Measurements from ENCODE around the gene LRRC8A. TPM values are rescaled to one million over a fixed set of nuclear protein-coding genes. Genes with fewer than 3 reads are reported as not detected.
A peak's percentile ranks its signal among the peaks of the same experiment; 100 is the strongest.

Gene LRRC8A
- total and polyA plus RNA-seq, 2 of the 8 experiments (the other 6 are each of a cell fraction or from before 2014, with no cell fraction given) = 103 to 111 TPM

DNA sequence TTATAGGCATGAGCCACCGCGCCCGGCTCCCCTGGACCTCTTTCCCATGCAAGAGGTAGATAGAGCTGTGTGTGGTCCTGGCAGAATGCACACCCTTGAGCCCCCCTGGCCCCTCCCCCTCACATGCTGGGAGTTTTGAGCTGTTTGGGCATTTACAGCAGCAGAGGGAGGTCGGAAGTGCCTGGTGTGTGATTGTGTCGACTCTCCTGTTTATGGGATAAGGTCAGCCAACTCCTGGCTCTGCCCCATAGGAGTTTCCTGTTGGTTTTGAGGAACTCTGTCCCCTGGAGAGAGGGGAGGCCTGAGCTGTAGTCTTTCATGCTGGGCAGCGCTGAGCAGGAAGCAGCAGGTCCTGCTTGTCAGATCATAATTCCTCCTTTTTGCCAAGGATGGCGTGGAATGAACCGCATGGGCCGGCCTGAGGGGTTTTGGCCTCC lies 6.0 kb downstream of the LRRC8A start (continued):
- TF ChIP-seq ASH2L (IDR thresholded peaks at IDR 0.05; ENCODE audit: low read length) (peak; percentile 19), RFX5 (IDR thresholded peaks at IDR 0.05; ENCODE audit: borderline replicate concordance, low read depth, low read length) (no peak), TAF1 (IDR thresholded peaks at IDR 0.05; ENCODE audit: low read depth, low read length) (no peak), EGR1 (IDR thresholded peaks at IDR 0.05; ENCODE audit: borderline replicate concordance, low read depth, low read length) (peak; percentile 59), TCF12 (IDR thresholded peaks at IDR 0.05; ENCODE audit: low read depth, low read length) (0 out of 2 replicates have a peak, but pooled peaks have one; percentile 27), EP300 (IDR thresholded peaks at IDR 0.05; ENCODE audit: borderline replicate concordance in 1 of 2, low read depth in 2 of 2, low read length in 2 of 2) (peak in 1 of 2 experiments; percentile 77; a peak in 1 of 3 replicates), HDAC2 (IDR thresholded peaks at IDR 0.05; ENCODE audit: borderline replicate concordance in 1 of 2, low read depth in 2 of 2, low read length in 2 of 2) (0 out of 4 replicates have a peak, but pooled peaks of 1 of the 2 experiments have one; percentile 68), RAD21 (IDR thresholded peaks at IDR 0.05 in 1 of 2, conservative IDR thresholded peaks at IDR 0.05 in 1 of 2; ENCODE audit: low read depth in 2 of 2, low read length in 2 of 2) (peak in 1 of 2 experiments; percentile 2; a peak in 1 of 4 replicates), CREB1 (IDR thresholded peaks at IDR 0.05) (no peak), SP2 (IDR thresholded peaks at IDR 0.05; ENCODE audit: low read length) (no peak), JUN (IDR thresholded peaks at IDR 0.05; ENCODE audit: low read depth, low read length) (no peak), PHF8 (conservative IDR thresholded peaks at IDR 0.05; ENCODE audit: low read depth, low read length) (no peak)
- TF ChIP-seq, protein P1, sequence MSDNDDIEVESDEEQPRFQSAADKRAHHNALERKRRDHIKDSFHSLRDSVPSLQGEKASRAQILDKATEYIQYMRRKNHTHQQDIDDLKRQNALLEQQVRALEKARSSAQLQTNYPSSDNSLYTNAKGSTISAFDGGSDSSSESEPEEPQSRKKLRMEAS (IDR thresholded peaks at IDR 0.05) = 0 out of 2 replicates have a peak, but pooled peaks have one; percentile 17
